Upper lobe of right lung (tissue), 1 donor: ENCODE results near the gene CLEC16A. TPM values are rescaled to one million over a fixed set of nuclear protein-coding genes. Genes with fewer than 3 reads are reported as not detected.

Experiments
- ATAC-seq: fragments of 200-7000 bp; cut with Tn5 transposase; one replicate; pipeline ENCODE4 v1.9.1; 2020; ENCODE audit warnings: mild to moderate bottlenecking, moderate library complexity
- DNase-seq: peaks from one replicate; pipeline ENCODE4 v3.0.0-alpha.2; 2020
- H3K27ac ChIP-seq: fragments of 200-600 bp; one replicate; pipeline ENCODE4 v1.8.0; 2022
- H3K27me3 ChIP-seq: fragments of 200-600 bp; one replicate; pipeline ENCODE4 v1.8.0; 2022; ENCODE audit warnings: mild to moderate bottlenecking
- H3K36me3 ChIP-seq: fragments of 200-600 bp; one replicate; pipeline ENCODE4 v1.8.0; 2022
- H3K4me1 ChIP-seq: fragments of 200-600 bp; one replicate; pipeline ENCODE4 v1.8.0; 2022
- H3K4me3 ChIP-seq: fragments of 200-600 bp; one replicate; pipeline ENCODE4 v1.8.0; 2022; ENCODE audit warnings: mild to moderate bottlenecking
- H3K9me3 ChIP-seq: fragments of 200-600 bp; one replicate; pipeline ENCODE4 v1.8.0; 2022
- intact Hi-C: fragments of 100-400 bp; cut with DNase I; formaldehyde crosslinking; loops from one replicate; pipeline ENCODE4 v1.11.0; 2022
- total RNA-seq: library from RNA; stranded (reverse); fragmentation: NEBNext Ultra II Directional; extraction: Animal tissue kit (Norgen Biotek cat#: 25700); gene quantifications from one replicate; pipeline ENCODE4 v1.2.1, GENCODE V29; 2021
- TF ChIP-seq, protein P1 (sequence below): fragments of 200-600 bp; IDR thresholded peaks from one replicate; pipeline ENCODE4 v1.8.0; 2022; ENCODE audit warnings: antibody characterized with exemption
- donor health status: DM: no; HTN: yes; CAD: no; lungs with severe emphysema.

CLEC16A gene
- total RNA-seq, 1 donor from 2014 or later = 36.9 TPM

DNA sequence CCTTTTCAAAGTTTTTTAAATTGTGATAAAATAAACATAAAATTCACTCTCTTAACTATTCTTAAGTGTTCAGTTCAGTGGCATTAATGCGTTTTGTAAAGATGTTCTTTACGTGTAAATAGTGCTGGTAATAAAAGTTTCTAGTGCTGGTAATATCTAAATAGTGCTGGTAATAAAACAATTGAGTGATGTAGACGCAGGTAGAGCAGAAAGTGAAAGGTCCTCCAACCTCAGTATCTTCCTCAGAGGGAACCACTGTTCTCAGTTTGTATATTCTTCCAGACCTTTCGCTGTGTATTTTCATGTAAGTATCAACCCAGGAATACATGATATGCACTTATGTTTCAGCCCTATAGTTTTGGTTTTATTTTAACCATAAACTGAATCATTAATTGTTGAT, 53.1 kb downstream of the CLEC16A start:
- Histone ChIP-seq H3K9me3 (no peaks in the 10 kb centered on the region), H3K4me3 (no peak overlapping the region), H3K27ac (no peak overlapping the region), H3K27me3 (no peaks in the 10 kb centered on the region), H3K4me1 (no peaks in the 10 kb centered on the region), H3K36me3 (peaks cover 26% of the 10 kb centered on the region)
- DNase-seq (no peak), ATAC-seq (no peak)
- TF ChIP-seq, protein P1, sequence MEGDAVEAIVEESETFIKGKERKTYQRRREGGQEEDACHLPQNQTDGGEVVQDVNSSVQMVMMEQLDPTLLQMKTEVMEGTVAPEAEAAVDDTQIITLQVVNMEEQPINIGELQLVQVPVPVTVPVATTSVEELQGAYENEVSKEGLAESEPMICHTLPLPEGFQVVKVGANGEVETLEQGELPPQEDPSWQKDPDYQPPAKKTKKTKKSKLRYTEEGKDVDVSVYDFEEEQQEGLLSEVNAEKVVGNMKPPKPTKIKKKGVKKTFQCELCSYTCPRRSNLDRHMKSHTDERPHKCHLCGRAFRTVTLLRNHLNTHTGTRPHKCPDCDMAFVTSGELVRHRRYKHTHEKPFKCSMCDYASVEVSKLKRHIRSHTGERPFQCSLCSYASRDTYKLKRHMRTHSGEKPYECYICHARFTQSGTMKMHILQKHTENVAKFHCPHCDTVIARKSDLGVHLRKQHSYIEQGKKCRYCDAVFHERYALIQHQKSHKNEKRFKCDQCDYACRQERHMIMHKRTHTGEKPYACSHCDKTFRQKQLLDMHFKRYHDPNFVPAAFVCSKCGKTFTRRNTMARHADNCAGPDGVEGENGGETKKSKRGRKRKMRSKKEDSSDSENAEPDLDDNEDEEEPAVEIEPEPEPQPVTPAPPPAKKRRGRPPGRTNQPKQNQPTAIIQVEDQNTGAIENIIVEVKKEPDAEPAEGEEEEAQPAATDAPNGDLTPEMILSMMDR = no peak
- intact Hi-C loops = no loop called here

DNA sequence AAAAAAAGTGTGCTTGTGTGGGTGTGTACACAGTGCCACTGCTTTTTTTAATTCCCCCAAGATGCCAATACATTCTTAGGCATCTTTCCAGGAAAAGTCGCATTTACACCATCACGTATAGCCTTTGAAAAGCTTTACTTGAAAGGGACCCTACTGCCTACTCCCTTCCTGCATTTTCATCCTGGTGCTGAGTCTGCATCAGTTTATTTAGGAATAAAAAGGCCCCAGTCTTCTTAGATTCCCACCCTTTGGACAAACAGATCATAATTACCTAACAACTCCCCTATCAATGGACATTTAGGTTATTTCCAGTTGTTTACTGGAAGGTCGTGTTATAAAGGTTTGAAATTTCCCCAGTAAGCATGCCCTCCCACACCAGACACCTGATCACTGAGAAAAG, 54.9 kb downstream of the CLEC16A start:
- H3K4me3 ChIP-seq = no peak overlapping the region
- H3K4me1 ChIP-seq = no peaks in the 10 kb centered on the region
- no peak for ATAC-seq
- no peak for DNase-seq
- no peaks in the 10 kb centered on the region for H3K27me3 ChIP-seq
- H3K27ac ChIP-seq = no peak overlapping the region
- intact Hi-C loops = no loop called here
- TF ChIP-seq, protein P1 = no peak
- no peaks in the 10 kb centered on the region for H3K9me3 ChIP-seq
- H3K36me3 ChIP-seq = peaks cover 30% of the 10 kb centered on the region

DNA sequence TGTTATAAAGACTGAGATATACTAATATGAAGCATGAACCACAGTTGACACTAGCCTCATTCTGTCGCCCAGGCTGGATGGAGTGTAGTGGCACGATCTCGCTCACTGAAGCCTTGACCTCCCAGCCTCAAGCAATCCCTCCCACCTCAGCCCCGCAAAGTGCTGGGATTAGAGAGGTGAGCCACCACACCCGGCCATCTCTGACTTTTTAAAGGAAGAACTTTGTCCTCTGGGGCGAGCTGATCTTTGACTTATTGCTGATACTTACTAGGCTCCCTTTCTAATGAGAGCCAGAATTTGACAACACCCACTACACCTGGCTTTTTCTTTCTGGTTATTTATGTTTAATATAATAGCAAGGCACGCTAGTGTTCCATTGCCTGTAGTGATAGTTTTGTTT, 57.2 kb downstream of the CLEC16A start:
- H3K9me3 ChIP-seq = no peaks in the 10 kb centered on the region
- intact Hi-C loops = no loop called here
- no peak for DNase-seq
- no peak overlapping the region for H3K4me3 ChIP-seq
- peaks cover 39% of the 10 kb centered on the region for H3K36me3 ChIP-seq
- H3K27ac ChIP-seq = no peak overlapping the region
- ATAC-seq = no peak
- H3K4me1 ChIP-seq = no peaks in the 10 kb centered on the region
- H3K27me3 ChIP-seq = no peaks in the 10 kb centered on the region
- TF ChIP-seq, protein P1 = no peak

DNA sequence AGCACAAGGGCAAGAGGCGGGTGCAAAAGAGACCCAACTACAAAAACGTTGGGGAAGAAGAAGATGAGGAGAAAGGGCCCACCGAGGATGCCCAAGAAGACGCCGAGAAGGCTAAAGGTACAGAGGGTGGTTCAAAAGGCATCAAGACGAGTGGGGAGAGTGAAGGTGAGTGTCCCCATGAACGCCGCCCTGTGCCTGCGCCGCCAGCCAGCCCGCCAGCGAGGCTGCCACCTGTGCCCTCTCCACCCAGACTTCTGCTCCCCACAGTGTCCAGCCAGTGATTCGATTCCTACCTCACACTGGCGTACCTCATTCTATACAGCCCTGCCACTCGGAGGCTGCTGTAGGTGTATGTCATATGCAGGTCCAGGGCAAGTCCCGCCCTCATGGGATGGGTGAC, 58.8 kb downstream of the CLEC16A start:
- H3K27ac ChIP-seq = no peak overlapping the region
- DNase-seq (no peak), ATAC-seq (no peak)
- no peaks in the 10 kb centered on the region for H3K27me3 ChIP-seq
- H3K4me1 ChIP-seq = no peaks in the 10 kb centered on the region
- intact Hi-C loops = no loop called here
- TF ChIP-seq, protein P1 = no peak
- no peak overlapping the region for H3K4me3 ChIP-seq
- H3K36me3 ChIP-seq = peaks cover 38% of the 10 kb centered on the region
- no peaks in the 10 kb centered on the region for H3K9me3 ChIP-seq

DNA sequence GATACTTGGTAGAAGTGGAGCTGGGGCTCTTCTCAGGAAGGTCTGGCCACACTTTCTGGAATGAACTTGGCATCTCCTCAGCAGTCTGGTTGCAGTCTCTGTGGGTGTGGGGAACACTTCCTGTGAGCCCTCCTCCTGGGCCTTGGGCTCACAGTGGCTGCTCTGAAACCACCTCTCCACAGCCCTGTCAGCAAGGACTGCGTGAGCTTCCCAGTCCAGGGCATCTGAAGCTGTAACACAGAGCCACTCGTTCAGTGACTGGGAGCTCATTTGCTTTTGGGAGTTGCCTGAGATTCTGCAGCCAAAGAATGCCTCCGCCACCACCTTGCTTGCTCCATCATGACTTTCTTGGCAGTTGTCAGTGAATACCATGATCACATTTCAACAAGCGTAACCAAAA, 60.0 kb downstream of the CLEC16A start:
- no peaks in the 10 kb centered on the region for H3K9me3 ChIP-seq
- intact Hi-C loops = no loop called here
- H3K4me1 ChIP-seq = no peaks in the 10 kb centered on the region
- DNase-seq (no peak), ATAC-seq (no peak)
- no peak overlapping the region for H3K4me3 ChIP-seq
- H3K27ac ChIP-seq = no peak overlapping the region
- peaks cover 28% of the 10 kb centered on the region for H3K36me3 ChIP-seq
- H3K27me3 ChIP-seq = no peaks in the 10 kb centered on the region
- TF ChIP-seq, protein P1 = no peak

DNA sequence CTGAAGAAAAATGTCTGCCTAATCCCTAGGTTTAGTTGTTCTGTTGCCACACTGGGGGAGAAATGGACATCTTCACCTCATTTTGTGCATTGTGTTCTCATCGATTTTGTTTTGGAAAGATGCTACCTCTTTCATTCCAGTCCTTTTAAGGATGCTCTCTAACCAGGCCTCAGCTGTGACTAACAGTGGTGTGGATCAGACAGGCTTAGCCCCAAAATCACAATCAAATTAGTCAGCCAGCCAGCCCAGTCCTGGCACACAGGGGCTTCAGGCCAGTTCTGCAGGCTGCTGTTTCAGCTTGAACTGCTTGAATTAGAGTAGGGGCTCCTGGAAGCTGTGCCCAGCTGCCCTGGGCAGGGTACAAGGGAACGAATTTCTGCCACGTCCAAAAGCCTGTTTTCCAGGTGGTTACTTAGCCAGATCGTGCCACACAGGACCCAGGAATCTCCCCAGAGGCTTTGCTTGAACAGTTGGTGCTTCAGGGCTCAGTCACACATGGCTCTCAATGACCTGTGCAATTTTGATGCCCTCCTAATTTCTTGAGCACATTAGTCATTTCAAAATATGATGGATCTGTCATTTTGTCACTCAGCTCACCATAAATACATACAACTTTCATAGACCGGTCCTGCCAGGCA, 60.7 kb downstream of the CLEC16A start:
- H3K36me3 ChIP-seq = peaks cover 31% of the 10 kb centered on the region
- no peak overlapping the region for H3K27ac ChIP-seq
- no peaks in the 10 kb centered on the region for H3K9me3 ChIP-seq
- DNase-seq = no peak
- H3K4me1 ChIP-seq = no peaks in the 10 kb centered on the region
- intact Hi-C loops = no loop called here
- TF ChIP-seq, protein P1 = no peak
- no peak overlapping the region for H3K4me3 ChIP-seq
- ATAC-seq = no peak
- H3K27me3 ChIP-seq = no peaks in the 10 kb centered on the region
